ENCODE measurements around the gene TRIM14. TPM values are rescaled to one million over a fixed set of nuclear protein-coding genes. Genes with fewer than 3 reads are reported as not detected.

Gene TRIM14
- total RNA-seq, 4 donors from 2014 or later = 12.0 to 17.5 (median 16.3) TPM

DNA sequence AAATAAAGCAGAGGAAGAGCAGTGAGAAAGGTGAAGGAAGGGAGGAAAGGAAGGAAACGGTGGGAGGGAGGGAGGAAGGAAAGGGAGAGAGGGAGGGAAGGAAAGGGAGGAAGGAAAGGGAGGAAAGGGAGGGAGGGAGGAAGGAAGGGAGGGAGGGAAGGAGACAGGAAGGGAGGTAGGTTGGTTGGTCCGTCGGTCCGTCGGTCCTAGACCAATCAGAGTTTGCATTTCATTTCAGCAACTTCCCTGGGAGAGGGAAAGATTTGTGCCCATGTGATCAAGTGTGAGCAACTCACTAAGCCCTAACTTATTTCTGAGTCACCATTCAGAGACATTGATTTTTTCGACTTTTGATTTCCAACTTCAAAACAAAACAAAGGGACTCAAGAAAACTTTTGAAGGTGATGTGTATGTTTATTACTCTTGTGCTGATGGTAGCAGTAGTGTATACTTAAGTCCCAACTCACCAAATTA is 43.7 kb downstream of the TRIM14 start:
- 19 to 26% methylated on average over 6 of the region's 6 CpGs for WGBS, 2 donors
- no peak for TF ChIP-seq POLR2A (IDR thresholded peaks at IDR 0.05)
- TF ChIP-seq, protein P1, sequence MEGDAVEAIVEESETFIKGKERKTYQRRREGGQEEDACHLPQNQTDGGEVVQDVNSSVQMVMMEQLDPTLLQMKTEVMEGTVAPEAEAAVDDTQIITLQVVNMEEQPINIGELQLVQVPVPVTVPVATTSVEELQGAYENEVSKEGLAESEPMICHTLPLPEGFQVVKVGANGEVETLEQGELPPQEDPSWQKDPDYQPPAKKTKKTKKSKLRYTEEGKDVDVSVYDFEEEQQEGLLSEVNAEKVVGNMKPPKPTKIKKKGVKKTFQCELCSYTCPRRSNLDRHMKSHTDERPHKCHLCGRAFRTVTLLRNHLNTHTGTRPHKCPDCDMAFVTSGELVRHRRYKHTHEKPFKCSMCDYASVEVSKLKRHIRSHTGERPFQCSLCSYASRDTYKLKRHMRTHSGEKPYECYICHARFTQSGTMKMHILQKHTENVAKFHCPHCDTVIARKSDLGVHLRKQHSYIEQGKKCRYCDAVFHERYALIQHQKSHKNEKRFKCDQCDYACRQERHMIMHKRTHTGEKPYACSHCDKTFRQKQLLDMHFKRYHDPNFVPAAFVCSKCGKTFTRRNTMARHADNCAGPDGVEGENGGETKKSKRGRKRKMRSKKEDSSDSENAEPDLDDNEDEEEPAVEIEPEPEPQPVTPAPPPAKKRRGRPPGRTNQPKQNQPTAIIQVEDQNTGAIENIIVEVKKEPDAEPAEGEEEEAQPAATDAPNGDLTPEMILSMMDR (IDR thresholded peaks at IDR 0.05) = no peak
- H3K4me3 ChIP-seq (ENCODE audit: low read depth, poor library complexity, severe bottlenecking) = no peak overlapping the region
- intact Hi-C loops (cut with DNase I; ENCODE audit: low total_unique reads) = loop anchor here (10.0 kb wide), 2 partner anchors 129 to 179 kb away; partner anchors contain the start of gene TBC1D2
- DNase-seq (ENCODE audit: low spot score in 2 of 2) = no peak

DNA sequence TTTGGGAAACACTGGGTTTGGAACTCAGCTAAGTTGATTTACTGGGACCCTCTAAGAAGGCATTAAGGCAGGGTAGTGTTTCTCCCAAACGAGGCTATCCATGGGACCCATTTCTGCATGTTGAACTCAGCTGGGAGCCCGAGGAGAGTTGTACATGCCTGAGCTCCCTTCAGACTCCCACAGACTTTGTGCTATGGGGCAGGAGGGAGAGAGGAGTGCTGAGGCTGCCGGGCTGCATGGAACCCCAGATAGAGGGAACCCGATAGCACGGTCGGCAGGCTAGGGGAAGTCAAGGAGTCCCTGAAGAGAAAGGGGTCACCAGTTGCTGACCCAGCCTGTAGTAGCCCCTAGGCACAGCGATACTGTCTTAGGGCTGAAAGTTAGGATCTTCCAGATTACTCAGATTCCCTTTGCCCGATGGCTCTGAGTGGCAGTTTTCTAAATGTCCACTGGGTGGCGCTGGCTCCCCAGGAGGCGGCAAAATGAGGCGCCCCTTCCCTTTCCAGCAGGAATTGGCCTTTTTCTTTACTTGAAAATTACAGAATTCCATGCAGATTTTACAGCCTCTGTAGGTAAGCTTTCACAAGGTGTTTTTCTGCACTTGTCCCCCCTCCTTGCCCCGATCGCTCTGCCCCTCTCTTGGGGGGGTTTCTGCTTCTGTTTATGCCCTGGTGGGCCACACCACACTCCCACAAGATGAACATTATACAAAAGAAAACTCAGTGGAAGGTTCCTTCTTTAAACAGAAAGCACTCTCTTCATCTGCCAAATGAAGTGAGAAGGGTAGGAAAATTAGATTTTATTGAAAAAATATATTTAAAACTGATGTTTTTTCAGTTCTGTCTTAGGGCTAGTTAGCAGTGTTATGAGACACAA is 44.7 kb downstream of the TRIM14 start:
- no peak overlapping the region for H3K4me3 ChIP-seq (ENCODE audit: low read depth, poor library complexity, severe bottlenecking)
- DNase-seq (ENCODE audit: low spot score in 2 of 2) = peak; percentile 45 to 92
- no peak for TF ChIP-seq POLR2A (IDR thresholded peaks at IDR 0.05)
- TF ChIP-seq, protein P1 (IDR thresholded peaks at IDR 0.05) = peak in 1 of 3 donors; percentile 67
- 28 to 36% methylated on average over 13 of the region's 13 CpGs for WGBS, 2 donors
- intact Hi-C loops (cut with DNase I; ENCODE audit: low total_unique reads) = loop anchor here (10.0 kb wide), 2 partner anchors 130 to 180 kb away; partner anchors contain the start of gene TBC1D2

DNA sequence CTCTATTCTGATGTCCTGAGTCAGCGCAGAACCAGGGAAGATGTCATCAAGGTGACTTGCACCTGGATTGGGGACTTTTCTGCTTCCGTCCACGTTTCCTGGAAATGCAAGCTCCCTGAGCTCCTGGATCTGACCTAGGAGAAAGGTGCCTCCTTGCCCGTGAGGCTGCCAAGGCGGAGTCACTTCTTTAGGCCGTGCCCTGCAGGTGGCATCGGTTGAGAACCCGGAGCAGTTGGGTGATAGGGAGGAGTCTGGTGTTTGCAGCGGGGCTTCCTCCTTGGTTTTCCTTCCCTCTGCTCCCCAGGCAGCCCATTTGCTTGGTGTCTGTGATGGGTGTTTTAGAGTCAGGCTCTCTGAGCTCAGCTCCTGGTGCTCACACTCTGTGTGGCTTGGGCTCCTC is 47.3 kb downstream of the TRIM14 start:
- no peak overlapping the region for H3K4me3 ChIP-seq (ENCODE audit: low read depth, poor library complexity, severe bottlenecking)
- intact Hi-C loops (cut with DNase I; ENCODE audit: low total_unique reads) = loop anchor here (10.0 kb wide), 2 partner anchors 133 to 183 kb away; partner anchors contain the start of gene TBC1D2
- TF ChIP-seq, protein P1 (IDR thresholded peaks at IDR 0.05) = no peak
- no peak for TF ChIP-seq POLR2A (IDR thresholded peaks at IDR 0.05)
- 71 to 73% methylated on average over 9 of the region's 9 CpGs for WGBS, 2 donors
- DNase-seq (ENCODE audit: low spot score in 2 of 2) = peak in 1 of 2 donors; percentile 80

DNA sequence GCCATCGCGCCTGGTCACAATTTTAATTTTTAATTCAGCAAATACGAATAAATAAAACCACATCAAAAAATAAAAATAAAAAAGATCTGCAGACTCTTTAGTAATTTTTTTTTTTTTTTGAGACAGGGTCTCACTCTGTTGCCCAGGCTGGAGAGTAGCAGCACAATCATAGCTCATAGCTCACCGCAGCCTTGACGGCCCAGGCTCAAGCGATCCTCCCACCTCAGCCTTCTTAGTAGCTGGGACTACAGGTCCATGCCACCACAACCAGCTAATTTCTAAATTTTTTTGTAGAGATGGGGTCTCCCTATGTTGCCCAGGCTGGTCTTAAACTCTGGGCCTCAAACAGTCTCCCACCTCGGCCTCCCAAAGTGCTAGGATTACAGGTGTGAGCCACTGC is 48.3 kb downstream of the TRIM14 start:
- WGBS, 2 donors = 97 to 99% methylated on average over 7 of the region's 7 CpGs
- no peak for TF ChIP-seq POLR2A (IDR thresholded peaks at IDR 0.05)
- TF ChIP-seq, protein P1 (IDR thresholded peaks at IDR 0.05) = no peak
- intact Hi-C loops (cut with DNase I; ENCODE audit: low total_unique reads) = loop anchor here (10.0 kb wide), 2 partner anchors 134 to 184 kb away; partner anchors contain the start of gene TBC1D2

DNA sequence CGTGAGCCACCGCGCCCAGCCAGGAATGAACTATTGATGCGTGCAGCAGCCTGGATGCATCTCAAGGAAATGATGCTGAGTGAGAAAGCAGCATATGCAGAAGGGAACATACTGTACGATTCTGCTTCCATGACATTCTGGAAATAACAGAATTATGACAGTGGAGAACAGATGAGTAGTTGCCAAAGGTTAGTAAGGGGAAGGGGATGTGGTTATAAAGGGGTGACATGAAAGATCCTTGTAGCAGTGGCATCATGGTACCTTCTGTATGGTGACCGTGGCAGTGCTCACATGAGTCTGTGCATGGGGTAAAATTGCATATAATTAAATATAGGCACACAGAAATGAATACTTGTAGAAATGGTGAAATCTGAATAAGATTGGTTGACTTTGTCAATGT is 49.5 kb downstream of the TRIM14 start:
- WGBS, 2 donors = 89 to 93% methylated on average over 6 of the region's 6 CpGs
- H3K4me3 ChIP-seq (ENCODE audit: low read depth, poor library complexity, severe bottlenecking) = no peak overlapping the region
- intact Hi-C loops (cut with DNase I; ENCODE audit: low total_unique reads) = no loop called here
- TF ChIP-seq, protein P1 (IDR thresholded peaks at IDR 0.05) = no peak
- no peak for TF ChIP-seq POLR2A (IDR thresholded peaks at IDR 0.05)
- no peak for DNase-seq (ENCODE audit: low spot score in 2 of 2)

More for the DNA sequence above, 48.3 kb downstream of the TRIM14 start:
- peak in 1 of 2 donors; percentile 45 for DNase-seq (ENCODE audit: low spot score in 2 of 2)
- H3K4me3 ChIP-seq (ENCODE audit: low read depth, poor library complexity, severe bottlenecking) = no peak overlapping the region

All from lower leg skin (tissue), 4 donors.